HepG2 (cell line): Measurements from ENCODE around the gene ACRBP.

Experiments used
- BCL3 ChIP-seq: sonication (generic); formaldehyde crosslinking; IDR thresholded peaks from 2 replicates; pipeline ENCODE4 v1.5.1; 2020; ENCODE audit warnings: mild to moderate bottlenecking, missing genetic modification reagents, moderate library complexity
- ESRRA ChIP-seq: sonication (generic); formaldehyde crosslinking; IDR thresholded peaks from 2 replicates; pipeline ENCODE4 v1.5.1; 2020; ENCODE audit warnings: mild to moderate bottlenecking, low read depth, missing genetic modification reagents
- EZH2 ChIP-seq: conservative IDR thresholded peaks from 2 replicates; pipeline ENCODE4 v1.6.1; 2012; ENCODE audit warnings: mild to moderate bottlenecking, low read depth, low read length, moderate library complexity
- IRF2 ChIP-seq: IDR thresholded peaks from 2 replicates; pipeline ENCODE4 v1.6.1; 2018; ENCODE audit warnings: missing genetic modification reagents, missing compliant biosample characterization
- PHF5A ChIP-seq: IDR thresholded peaks from one replicate; pipeline ENCODE4 v1.6.1; 2018; ENCODE audit warnings: low read depth, missing genetic modification reagents; ENCODE audit not compliant: unreplicated experiment
- POLR2A ChIP-seq, 2 experiments: IDR thresholded peaks; 2 replicates each; pipeline ENCODE4 v1.6.1; 2011; ENCODE audit warnings: low read depth in 2 of 2, low read length in 2 of 2, mild to moderate bottlenecking in 1 of 2, moderate library complexity in 1 of 2; ENCODE audit not compliant: insufficient read depth in 1 of 2
- ZNF609 ChIP-seq: sonication (generic); formaldehyde crosslinking; IDR thresholded peaks from 2 replicates; pipeline ENCODE4 v1.4.0; 2020; ENCODE audit warnings: mild to moderate bottlenecking, missing genetic modification reagents, borderline replicate concordance
- TF ChIP-seq, protein P1 (sequence below): sonication (generic); formaldehyde crosslinking; IDR thresholded peaks from 2 replicates; pipeline ENCODE4 v1.4.0; 2020; ENCODE audit warnings: low read depth, mild to moderate bottlenecking, missing genetic modification reagents
- TF ChIP-seq, protein P2 (sequence below): sonication (generic); formaldehyde crosslinking; IDR thresholded peaks from 2 replicates; pipeline ENCODE4 v1.4.0; 2020; ENCODE audit warnings: mild to moderate bottlenecking, missing genetic modification reagents

DNA sequence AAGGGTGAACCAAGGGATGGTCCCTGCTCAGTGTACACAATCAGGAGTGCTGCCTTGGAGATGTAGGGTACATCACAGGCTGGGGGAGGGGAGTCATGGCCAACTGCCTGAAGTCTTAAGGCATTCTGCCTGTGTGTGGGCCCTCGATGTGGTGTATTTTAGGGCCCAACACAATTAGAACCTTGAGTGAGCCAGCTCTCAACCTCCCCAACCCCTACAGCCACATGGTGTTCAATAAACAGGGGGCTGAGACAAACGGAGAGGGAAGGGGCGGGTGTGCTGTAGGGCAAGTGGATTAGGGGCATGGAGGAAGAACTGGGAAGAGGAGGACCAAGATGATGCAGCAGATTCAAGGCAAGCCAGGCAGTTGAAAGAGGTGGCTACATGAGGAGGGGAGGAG is 31.4 kb downstream of the ACRBP start:
- TF ChIP-seq BCL3 (CRISPR knock-in tag) = no peak
- no peak for TF ChIP-seq EZH2
- TF ChIP-seq IRF2 (CRISPR knock-in tag) = no peak
- TF ChIP-seq ESRRA = no peak
- no peak for TF ChIP-seq ZNF609 (CRISPR knock-in tag)
- no peak for TF ChIP-seq PHF5A (CRISPR knock-in tag)
- TF ChIP-seq, protein P1, sequence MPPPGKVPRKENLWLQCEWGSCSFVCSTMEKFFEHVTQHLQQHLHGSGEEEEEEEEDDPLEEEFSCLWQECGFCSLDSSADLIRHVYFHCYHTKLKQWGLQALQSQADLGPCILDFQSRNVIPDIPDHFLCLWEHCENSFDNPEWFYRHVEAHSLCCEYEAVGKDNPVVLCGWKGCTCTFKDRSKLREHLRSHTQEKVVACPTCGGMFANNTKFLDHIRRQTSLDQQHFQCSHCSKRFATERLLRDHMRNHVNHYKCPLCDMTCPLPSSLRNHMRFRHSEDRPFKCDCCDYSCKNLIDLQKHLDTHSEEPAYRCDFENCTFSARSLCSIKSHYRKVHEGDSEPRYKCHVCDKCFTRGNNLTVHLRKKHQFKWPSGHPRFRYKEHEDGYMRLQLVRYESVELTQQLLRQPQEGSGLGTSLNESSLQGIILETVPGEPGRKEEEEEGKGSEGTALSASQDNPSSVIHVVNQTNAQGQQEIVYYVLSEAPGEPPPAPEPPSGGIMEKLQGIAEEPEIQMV (CRISPR knock-in tag) = no peak
- TF ChIP-seq POLR2A (IDR thresholded peaks at IDR 0.05; ENCODE audit: insufficient read depth in 1 of 2, low read depth in 2 of 2, low read length in 2 of 2) = no peak
- TF ChIP-seq, protein P2, sequence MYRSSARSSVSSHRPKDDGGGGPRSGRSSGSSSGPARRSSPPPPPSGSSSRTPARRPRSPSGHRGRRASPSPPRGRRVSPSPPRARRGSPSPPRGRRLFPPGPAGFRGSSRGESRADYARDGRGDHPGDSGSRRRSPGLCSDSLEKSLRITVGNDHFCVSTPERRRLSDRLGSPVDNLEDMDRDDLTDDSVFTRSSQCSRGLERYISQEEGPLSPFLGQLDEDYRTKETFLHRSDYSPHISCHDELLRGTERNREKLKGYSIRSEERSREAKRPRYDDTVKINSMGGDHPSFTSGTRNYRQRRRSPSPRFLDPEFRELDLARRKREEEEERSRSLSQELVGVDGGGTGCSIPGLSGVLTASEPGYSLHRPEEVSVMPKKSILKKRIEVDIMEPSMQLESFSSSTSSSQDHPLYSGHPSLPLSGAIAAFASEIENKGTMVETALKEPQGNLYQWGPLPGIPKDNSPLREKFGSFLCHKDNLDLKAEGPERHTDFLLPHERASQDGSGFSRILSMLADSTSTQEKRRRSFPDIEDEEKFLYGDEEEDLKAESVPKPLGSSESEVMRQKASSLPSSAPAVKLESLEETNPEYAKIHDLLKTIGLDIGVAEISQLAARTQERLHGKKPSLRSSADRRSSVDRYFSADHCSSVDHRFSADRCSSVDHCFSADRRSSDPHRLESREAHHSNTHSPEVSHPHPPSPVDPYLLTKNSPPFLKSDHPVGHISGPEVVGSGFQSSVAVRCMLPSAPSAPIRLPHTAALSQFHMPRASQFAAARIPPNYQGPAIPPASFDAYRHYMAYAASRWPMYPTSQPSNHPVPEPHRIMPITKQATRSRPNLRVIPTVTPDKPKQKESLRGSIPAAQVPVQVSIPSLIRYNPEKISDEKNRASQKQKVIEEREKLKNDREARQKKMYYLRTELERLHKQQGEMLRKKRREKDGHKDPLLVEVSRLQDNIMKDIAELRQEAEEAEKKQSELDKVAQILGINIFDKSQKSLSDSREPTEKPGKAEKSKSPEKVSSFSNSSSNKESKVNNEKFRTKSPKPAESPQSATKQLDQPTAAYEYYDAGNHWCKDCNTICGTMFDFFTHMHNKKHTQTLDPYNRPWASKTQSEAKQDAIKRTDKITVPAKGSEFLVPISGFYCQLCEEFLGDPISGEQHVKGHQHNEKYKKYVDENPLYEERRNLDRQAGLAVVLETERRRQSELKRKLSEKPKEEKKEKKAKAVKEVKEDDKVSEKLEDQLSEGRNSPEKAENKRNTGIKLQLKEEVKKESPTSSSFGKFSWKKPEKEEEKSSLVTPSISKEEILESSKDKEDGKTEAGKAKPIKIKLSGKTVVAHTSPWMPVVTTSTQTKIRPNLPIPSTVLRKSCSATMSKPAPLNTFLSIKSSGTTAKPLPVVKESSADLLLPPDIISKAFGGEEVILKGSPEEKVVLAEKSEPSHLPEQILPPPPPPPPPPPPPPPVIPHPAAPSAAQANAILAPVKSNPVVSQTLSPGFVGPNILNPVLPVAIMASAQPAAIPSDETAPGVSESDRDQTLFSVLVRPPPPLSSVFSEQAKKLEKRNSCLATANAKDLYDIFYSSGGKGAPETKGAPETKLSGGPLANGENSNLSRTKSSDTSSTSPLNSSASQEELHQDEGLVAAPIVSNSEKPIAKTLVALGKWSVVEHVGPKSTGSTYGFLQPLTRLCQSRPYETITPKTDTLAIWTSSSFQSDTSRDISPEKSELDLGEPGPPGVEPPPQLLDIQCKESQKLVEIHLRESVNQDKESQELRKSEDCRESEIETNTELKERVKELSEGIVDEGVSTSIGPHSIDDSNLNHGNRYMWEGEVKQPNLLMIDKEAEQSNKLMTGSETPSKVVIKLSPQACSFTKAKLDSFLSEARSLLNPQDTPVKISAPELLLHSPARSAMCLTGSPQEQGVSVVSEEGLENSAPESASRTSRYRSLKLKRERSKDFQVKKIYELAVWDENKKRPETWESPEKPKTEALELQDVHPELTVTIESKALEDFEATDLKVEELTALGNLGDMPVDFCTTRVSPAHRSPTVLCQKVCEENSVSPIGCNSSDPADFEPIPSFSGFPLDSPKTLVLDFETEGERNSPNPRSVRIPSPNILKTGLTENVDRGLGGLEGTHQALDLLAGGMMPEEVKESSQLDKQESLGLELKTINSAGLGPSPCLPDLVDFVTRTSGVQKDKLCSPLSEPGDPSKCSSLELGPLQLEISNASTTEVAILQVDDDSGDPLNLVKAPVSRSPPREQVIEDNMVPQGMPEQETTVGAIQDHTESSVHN (CRISPR knock-in tag) = no peak
